GM12892 (cell line): ENCODE results near the gene IL1RAPL1.

Source experiments
- POLR2A ChIP-seq: IDR thresholded peaks from 2 replicates; pipeline ENCODE4 v1.6.1; 2011; ENCODE audit warnings: low read depth, low read length, control low read depth
- POLR2AphosphoS5 ChIP-seq: IDR thresholded peaks from 2 replicates; pipeline ENCODE4 v1.6.1; 2011; ENCODE audit warnings: low read depth, low read length, control low read depth
- TAF1 ChIP-seq: IDR thresholded peaks from 2 replicates; pipeline ENCODE4 v1.6.1; 2011; ENCODE audit warnings: low read depth, mild to moderate bottlenecking, control low read depth, low read length, borderline replicate concordance

- TF ChIP-seq POLR2A: no peak
- TF ChIP-seq POLR2AphosphoS5: no peak
- TF ChIP-seq TAF1: no peak
These were observed 832.7 kb downstream of the IL1RAPL1 start for GRCh38 chrX:29419774-29420553.
